GF-D8 (cell line): ENCODE data around the gene LPAR5.

Source experiments
- DNase-seq: peaks from one replicate; lab custom pipeline; 2025; lab: John Stamatoyannopoulos, UW

Gene LPAR5

DNA sequence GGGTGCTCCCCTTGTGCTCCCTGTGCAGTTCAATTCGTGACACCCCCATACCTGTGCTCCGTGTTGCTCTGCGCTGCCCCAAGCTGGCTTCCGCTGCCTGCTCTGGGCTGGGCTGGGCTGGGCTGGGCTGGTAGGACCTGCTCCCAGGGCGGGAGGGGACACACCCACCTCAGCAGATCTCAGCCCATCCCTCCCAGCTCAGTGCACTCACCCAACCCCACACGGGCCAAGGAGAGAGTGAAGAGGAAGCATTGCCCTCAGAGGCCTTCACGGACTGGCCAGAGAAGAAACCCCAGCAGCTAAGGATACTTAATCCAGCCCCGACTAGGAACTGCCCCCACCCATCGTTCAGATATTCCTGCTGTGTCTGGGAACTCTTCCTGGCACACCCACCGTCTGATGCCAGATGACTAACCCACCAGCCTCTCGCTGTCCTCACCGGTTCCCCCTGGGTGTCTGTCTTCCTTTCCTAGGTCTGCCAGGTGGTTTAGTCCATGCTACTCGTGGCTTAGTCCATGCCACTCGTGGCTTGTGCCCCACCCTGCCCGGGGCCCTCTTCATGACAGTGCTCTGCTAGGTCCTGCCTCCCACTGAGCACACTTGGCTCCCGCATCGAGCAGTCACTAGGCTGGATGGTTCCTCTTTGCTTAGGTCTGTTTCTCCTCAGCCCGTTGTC, at the start of gene LPAR5:
Gene LPAR5 (minus strand): TSS at position 104 of the 676 bp plus-strand sequence. CDS start 14,711 bp downstream, outside the sequence.
- DNase-seq, result peak; percentile 38

DNA sequence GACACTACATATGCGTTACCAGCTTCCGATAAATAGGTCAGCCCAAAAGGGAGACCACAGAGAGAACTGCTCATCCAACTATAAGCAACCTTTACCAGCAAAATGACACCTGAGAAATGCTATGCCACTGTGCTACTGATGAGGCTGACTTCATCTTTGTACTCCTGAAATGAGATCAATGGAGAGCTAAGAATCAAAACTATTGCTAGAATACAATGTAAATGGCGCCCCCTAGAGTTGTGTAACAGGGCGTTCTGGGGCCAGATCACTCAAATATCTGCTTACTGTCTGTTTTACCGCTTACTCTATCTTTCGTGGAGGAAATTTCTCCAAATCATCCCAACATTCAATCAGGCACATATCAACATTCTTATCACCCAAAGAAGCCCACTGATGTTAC, 48.9 kb upstream of the LPAR5 start:
- DNase-seq, result no peak

DNA sequence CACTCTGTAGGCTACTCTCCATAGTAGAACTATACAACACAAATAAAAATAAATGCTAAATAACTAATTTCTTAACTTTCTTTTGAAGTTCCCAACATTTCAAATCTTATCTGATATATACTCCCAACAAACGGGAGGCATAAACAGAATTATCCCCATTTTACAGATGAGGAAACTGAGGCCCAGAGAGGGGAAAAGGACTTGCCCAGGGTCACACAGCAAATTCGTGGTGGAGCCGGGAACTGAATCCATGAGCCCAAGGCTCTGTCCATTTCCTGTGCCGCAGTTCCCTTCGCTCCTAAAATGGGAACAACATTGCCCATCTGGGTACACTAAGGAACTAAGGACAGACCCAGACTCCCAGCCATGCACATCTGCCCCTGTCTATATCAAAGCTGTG, 41.2 kb upstream of the LPAR5 start:
- no peak for DNase-seq

DNA sequence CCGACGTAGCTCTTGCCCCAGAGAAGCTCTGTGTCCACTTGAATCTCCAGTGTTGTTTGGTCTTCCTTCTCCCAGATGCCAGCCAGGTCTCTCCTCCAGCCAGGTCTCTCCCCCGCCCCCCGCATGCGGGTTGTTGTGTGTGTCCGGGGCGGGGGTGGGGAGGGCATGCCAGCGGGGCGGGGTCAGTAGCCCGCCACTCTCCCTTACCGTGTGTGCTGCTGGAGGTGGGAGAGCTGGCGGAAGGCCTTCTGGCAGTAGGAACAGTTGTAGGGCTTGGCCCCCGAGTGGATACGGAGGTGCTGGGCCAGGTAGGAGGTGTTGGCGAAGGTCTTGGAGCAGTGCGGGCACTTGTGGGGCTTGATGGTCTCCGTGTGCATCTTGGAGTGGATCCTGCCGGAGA, 36.4 kb upstream of the LPAR5 start:
- no peak for DNase-seq

DNA sequence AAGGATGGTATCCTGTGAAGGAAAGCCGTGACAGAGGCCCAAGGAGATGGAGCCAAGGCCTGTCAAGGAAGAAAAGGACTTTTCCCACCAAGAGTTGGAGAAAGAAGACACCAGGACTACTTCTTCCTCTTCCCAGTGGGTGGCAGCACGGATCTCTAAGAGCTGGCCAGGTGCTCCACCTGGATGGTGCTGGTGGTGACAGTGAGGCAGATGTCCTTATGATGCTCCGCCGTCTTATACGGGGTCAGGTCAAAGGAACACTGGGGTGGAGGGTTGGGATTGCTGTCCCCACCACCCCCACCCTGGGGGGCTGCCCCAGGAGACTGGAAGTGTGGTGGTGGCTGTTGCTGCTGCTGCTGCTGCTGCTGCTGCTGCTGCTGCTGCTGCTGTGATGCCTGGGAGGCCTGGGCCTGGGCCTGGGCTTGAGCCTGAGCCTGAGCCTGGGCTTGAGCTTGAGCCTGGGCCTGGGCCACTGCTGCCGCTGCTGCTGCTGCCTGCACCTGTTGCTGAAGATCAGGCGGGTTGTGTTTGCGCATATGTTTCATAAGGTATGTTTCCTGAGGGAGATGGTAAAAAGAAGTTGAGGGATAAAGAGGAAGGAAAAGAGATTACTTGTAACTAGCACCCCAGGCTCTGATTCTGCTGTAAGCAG, 31.9 kb upstream of the LPAR5 start:
- DNase-seq, result peak; percentile 61

DNA sequence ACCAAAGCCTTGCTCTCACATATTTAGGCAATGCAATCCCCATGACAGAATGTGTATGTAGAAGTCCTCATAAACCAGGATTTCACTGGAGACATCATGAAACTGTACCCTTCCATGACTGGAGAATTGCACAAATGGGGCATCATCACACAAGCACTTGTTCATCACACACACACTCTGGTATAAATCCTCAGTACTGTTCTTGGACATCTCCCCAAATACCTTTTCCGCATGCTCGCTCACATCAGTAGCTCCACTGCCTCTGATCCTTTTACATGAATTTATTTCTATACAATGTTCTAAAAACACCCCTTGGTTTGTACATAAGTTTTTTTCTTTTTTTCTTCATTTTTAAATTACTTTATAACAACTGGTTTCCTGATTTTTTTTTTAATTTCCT, 30.5 kb upstream of the LPAR5 start:
- no peak for DNase-seq

DNA sequence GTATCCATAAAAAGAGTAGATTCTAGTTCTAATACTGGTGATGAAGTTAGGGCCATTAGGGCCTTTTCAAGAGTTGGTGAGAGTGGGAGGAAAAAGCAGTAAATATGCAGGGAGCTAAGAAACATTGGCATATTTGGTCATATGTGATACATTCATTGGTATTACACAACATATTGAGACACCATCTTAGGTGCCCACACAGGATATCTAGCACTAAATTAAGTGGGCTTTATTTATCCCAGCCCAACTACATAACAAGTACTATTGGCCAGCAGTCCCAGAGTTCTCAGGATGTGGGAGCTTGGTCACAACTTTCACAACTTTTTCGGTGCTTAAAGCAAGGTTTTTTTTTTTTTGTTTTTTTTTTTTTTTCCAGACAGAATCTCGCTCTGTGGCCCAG, 29.1 kb upstream of the LPAR5 start:
- DNase-seq, result peak; percentile 67

DNA sequence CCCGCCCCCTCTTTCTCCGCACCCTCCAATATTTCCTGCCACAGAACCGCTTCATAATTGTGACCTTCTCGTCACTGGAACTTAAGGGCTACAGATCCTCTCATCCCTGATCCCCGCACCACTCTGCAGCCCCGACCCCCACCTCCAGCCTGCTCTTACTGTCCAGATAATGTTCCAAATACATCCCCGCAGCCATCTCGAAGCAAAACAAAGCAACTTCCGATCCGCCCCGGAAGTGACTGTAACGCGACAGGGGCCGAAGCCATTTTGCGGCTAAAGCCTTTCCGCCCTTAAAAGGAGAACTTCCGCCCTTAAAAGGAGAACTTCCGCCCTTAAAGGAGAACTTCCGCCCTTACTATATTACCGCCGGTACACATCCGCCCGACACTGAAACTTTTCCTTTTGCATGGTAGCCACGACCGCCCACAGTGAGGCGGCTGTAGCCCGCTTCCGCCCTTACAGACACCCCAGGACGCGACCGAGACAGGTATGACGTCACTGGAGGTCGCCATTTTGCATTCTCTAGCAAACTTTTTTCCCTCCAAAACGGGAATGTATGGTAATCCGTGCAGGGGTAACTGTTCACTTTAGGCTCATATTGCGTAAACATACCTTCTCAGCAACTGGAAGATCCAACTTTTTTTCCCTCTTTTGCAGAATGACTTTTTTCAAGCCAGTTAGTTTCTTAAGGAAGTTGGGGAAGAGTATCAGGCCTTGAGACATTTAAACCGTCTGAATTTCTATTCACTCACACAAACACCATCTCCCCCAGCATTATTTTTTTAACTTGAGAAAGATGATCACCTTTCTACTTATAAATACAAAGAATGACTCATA, 27.4 kb upstream of the LPAR5 start, which contains the start of gene ING4:
Gene ING4 (minus strand): TSS at position 214 of the 837 bp plus-strand sequence. CDS start 18 bp downstream, at position 196.
- DNase-seq, result peak; percentile 98

DNA sequence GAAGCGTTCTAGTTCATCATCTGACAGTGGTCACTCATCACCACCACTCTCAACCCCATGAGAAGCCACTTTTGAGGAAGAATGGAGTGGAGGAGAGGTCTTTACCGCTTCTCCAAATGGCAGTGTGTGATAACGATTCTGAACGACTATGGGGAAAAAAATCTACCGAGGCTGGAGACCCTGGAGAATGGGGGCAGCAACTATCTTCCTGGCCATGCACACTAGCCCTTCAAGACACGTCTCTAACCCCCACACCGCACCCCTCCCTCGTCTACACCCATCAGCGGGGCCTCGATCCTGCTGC, 26.8 kb upstream of the LPAR5 start:
- no peak for DNase-seq

DNA sequence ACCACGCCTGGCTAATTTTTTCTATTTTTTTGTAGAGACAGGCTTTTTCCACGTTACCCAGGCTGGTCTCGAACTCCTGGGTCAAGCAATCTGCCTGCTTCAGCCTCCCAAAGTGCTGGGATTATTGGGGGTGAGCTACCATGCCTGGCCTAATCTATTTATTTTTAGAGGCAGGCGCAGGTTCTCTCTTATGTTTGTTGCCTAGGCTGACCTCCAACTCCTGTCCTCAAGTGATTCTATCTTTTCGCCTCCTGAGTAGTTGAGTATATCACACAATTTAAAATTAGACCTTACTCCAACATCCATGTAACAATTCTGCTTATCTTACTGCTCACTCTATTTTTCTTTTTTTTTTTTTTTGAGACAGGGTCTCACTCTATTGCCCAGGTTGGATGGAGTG, 18.2 kb upstream of the LPAR5 start:
- DNase-seq, result no peak

DNA sequence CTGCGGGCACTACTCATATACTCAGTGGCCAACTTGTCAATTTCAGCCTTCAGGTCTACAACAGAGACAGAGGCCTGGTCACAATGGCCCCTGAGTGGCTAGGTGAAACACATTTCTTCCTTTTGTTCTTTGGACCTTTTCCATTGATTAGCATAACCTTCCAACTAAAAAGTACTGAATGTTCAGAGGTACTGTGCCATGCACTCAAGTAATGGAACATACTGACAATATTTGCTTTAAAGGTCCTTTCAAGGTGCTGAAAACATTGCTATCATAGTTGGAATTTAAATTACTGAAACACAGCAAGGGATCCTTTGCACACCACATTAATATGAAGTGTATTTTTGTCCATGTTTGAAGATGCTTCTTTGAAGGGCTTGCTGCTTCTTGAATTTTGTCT, 17.6 kb upstream of the LPAR5 start:
- no peak for DNase-seq

DNA sequence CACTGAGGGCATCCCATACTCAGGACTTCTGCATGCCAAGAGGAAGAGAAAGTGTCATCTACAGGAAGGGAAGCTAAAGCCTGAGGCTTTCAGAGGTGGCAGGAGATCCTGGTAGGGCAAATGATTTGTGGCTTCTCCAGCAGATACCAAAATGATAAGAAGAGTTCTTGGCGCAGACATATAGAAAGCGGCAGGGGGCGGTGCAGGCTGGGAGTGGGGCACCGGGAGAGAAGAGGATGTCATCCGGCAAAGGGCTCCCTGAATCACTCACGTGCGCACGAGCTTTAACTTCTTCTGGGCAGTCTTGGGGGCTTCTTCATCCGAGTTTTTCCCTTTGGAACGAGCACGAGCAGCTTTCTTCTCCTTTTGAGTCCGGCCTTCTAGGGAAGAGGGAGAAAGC, 16.6 kb upstream of the LPAR5 start:
- DNase-seq, result no peak

DNA sequence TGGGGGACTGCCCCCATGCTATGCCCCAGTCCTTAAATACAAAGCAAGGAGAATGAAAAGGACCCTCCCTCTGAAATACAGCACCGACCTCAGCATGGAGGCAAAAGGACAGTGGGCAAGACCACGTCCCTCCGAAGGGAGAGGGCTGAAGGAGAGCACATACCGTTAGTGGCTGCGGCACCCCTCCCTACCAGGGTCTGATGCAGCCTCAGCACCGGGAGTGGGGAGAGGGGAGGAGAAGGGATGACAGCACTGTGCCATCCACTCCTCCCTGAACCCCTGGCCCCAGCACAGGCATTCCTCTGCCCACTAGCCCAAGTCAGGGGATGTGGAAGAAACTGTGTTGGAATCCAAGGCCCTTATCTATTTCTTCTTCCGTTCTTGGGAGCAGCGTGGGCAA, 15.1 kb upstream of the LPAR5 start:
- no peak for DNase-seq

DNA sequence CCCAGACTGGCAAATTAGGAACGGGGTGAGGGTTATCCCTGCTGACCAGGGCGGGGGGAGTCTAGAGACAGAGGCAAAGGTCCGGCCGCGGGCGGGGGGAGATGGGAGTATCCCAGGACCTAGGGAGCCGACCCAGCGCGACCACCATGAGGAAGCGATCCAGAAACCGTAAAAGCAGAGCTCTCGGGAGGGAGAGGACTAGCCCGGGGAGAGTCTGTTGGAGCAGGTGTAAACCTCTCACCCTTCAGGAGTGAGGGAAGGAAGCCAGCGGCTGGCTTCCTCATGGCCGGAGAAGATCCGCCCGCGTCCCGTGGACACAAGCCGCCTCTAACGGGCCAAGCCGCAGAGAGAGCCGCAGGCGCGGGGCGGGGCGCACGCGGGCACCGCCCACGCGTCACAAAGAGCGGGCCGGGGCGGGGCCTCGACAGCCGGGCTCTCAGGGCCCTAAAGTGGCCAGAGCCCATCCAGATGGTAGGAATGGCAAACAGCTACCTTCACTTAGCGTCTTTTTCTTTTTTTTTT, 11.4 kb upstream of the LPAR5 start, which contains the start of gene ACRBP:
Gene ACRBP (minus strand): TSS at position 350 of the 522 bp plus-strand sequence. CDS start 66 bp downstream, at position 284.
- no peak for DNase-seq

DNA sequence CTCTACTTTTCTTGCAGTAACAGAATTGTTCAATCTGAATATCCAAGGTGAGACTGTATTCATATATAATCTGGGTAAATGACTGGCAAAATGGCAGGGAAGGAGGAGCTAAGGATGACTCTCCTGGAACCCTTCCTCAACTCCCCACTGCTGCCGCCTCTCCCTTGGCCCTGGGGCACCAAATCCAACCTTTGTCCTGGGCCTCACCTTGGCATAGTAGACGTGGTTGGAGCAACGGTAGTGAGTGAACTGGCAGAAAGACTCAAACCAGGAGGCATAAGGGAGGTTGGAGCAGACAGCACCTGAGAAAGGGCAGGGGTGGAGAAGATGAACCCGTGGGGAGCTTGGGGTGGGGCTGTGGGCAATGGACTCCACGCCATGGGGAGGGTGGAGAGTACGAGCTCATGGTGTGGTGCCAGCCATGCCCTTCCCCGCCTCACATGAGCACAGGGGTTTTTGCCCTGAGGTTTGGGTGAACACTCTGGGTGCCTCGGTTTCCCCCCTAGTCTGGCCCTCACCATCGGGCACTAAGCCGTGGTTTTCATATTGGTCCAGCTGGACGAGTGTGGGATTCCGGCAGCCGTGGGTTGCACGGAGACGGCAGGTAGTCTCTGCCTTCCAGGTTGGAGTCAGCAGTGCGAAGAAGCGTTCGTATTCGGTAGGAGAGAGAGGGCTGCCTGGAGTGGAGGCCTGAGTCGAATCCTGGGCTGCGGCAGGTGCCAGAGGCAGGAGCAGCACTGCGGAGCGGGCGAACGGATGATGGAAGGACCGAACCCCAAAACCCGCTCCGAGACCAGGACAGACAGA, 10.7 kb upstream of the LPAR5 start:
- DNase-seq, result no peak

DNA sequence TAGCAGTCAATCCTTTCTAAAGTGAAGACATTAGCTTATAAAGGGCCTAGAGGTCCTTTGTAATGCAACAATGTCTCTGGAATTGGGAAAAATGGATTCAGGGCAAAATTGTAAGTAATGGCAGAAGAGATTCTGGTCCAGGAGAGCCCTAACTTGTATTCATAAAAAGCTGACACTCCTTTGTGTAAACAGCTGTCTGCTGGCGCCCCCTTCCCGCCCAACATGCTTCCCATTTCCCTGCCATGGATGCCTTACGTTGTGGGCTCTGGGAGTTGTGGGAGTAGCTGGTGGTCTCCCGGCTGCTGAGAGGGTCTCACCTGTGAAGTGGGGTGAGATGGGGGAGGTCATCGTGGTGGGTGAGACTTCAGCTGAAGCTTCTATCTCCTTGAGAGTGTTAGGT, 9.1 kb upstream of the LPAR5 start:
- no peak for DNase-seq

DNA sequence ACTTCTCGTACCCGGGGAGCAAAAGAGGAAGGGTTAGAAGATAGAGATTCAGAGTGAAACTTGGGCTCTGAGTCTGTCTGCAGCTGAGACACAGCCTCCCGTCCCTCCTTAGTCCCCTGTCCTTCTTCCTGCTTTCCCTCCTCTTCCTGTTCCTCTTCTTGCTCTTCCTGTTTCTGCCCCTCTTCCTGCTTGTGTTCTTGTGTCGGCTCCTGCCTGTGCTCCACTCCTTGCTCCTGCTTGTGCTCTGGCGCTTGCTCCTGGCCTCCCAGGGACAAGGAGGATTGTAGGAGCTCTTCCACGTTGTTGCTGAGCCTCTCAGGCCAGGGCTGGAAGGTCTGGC, 8.5 kb upstream of the LPAR5 start:
- peak; percentile 41 for DNase-seq

DNA sequence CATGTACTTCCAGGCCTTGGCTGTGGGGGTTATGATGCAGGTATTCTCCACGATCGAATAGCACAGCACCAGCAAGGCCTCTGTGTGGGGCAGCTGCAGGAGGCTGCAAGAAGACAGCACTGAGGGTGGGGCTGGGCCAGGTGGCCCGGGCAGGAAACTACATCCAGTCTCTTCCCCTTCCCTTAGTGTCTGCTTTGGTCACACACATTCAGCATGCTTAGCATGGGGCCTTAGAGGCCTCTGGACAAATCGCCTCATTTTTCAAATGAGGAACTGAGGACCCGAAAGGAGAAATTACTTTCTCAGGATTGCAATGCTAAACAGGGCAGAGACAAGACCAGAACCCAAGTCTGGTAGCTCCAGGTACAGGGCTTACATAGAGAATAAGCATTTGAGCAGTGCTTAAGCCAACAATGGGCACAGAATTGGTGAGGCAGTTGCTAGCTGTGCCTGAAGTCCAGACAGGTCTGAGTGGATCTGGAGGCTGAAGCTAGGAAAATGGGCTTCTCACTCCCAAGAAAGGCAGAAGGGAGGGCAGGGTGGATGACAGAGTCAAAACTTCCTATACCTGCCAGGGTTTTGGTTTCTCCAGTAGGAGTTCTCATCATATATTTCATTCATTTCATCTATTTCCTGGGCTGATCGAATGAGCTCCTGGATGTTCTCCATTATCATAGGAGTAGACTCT, 8.0 kb upstream of the LPAR5 start:
- no peak for DNase-seq

DNA sequence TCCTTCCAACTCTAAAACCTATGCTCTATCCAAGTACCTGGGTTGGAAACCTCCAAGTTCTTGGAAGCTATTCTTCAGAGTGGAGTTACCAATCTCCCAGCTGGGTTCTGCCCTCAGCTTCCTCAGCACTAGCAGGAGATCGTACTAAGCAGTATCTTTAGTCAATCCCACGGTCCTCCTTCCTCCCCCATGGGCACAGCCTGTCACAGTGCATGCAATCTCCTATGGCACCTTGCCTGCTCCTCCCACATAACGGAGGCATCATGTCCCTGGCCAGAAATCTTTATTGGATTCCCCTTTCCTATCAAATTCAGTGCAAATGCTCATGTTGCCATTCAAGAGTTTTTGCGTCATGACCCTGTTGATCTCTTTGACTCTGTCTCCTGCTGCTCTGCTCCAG, 5.4 kb upstream of the LPAR5 start:
- DNase-seq, result no peak

DNA sequence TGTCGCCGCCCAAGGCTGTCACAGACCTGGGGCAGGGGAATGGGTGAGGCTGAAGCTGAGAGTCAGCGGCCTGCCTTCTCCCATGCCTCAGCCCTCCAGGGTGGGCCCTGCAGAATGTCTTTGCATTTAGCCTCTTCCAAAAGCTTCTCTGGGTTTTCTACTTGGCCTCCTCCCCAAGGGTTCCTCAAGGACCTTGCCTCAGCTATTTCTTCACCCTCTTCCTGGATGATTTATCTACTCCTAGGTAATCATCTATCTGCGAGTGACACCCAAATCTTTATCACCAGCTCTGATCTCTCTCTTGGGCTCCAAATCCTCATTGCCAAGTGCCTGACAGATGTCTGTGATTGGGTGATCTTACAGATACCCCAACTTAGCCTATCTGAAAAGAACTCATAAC, 4.7 kb upstream of the LPAR5 start:
- DNase-seq, result no peak

DNA sequence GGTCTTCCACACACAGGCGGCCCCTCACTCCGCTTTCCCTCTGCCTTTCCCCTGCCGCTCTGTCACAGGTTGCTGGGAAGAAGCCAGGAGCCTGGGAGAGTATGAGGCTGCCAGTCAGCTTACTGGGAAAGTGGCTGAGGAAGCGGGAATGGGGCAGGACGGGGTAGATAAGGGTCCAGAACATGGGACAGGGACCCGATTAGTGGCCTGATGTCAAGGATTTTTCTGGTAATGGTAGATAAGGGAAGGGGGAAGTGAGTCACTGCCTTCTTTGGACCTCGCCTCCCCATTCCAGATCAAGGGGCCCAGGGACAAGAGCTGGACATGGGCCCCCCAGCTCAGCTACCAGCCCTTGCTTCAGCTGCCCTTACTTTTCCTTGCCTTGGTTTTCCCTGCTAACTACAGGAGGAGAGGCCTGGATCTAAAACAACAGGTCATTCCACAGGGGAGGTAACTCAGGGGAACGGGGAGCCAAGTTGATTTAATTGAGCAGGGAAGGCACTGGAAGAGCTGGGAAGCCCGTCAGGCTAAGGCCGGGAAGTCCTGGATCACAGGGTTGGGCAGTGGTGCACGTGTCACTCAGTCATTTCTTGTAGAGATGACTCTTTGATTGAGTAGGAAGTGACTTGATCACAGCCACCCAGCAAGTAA, 3.5 kb upstream of the LPAR5 start:
- no peak for DNase-seq
